Measurements from ENCODE around the gene ANO6. TPM values are rescaled to one million over a fixed set of nuclear protein-coding genes. Genes with fewer than 3 reads are reported as not detected.

ANO6 gene
- total RNA-seq, 2 donors from 2014 or later: 25.3 to 27.0 TPM

DNA sequence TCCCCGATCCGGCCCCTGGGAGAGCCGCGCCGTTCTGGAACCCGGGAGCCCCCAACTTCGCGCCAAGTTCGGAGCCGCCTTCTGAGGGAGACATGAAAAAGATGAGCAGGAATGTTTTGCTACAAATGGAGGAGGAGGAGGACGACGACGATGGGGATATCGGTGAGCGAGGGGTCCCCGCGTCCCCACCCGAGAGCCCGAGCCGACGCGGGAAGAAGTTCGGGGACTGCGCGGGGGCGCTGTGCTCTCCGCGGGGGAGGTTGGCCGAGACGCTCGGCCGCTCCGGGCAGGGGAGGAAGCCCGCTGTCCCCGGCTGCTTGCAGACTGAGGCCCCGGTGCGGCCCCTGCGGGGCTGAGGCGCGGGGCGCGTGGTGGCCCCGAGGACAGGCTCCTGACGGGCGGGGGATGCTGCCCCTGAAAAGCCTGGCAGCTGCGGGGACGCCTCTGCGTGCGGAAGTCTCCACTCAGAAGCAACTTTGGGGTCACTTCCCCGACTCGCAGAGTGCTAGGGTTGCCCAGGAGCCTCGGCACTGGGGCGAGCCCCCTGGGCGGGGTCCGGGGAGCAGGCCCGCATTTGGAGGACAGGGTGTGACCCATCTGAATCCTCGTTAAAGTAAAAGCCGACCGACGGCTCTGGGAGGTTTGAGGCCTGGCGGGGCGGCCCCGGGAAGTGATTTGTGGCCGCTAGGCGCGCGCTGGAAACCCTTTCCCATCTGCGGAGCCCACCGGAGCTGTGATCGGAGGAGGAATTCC lies 511 bp downstream of the ANO6 start:
- Mint-ChIP-seq H3K27ac (peak overlapping the region; percentile 96), H3K4me1 (ENCODE audit: low read depth) (peaks cover 59% of the 10 kb centered on the region), H3K36me3 (ENCODE audit: insufficient read depth in 2 of 2) (peaks cover 0 to 2% of the 10 kb centered on the region in 2 donors), H3K4me3 (peak overlapping the region; percentile 88 to 95), H3K9me3 (no peaks in the 10 kb centered on the region), H3K27me3 (ENCODE audit: low read depth) (no peaks in the 10 kb centered on the region)
- DNase-seq (peak; percentile 62 to 67), ATAC-seq (replicated peaks in 1 of 2) (peak; percentile 61 to 63)

GRCh38 chr12:45216983-45217485 lies 1.1 kb downstream of the ANO6 start:
- H3K4me1 Mint-ChIP-seq (ENCODE audit: low read depth): peaks cover 60% of the 10 kb centered on the region
- ATAC-seq (replicated peaks in 1 of 2) (no peak), DNase-seq (no peak)
- no peaks in the 10 kb centered on the region for H3K27me3 Mint-ChIP-seq (ENCODE audit: low read depth)
- no peaks in the 10 kb centered on the region for H3K9me3 Mint-ChIP-seq
- H3K27ac Mint-ChIP-seq: peak overlapping the region; percentile 96
- H3K4me3 Mint-ChIP-seq: peak overlapping the region; percentile 88 to 95
- H3K36me3 Mint-ChIP-seq (ENCODE audit: insufficient read depth in 2 of 2): peaks cover 0 to 2% of the 10 kb centered on the region in 2 donors

DNA sequence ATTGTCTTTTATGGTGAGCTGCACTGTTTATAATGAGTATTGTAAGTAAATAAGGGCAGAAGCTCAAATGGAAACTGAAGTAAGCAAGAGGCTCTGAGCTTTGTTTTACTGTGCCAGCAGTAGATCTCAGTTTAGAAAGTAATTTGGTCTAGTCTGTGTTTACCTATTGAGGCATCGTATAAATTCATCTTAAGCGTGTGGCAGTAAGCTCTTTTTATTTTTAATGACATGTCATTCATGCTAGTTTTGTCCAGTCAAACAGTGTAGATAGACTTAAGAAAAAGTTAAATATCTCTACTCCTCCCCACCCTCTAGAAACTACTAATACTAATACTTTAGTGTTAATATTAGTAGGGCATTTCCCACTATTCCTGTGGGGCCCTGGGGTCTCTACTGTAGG lies 2.0 kb downstream of the ANO6 start:
- Mint-ChIP-seq H3K4me1 (ENCODE audit: low read depth) (peaks cover 67% of the 10 kb centered on the region), H3K27ac (peak overlapping the region; percentile 19), H3K27me3 (ENCODE audit: low read depth) (no peaks in the 10 kb centered on the region), H3K36me3 (ENCODE audit: insufficient read depth in 2 of 2) (peaks cover 0 to 2% of the 10 kb centered on the region in 2 donors), H3K9me3 (no peaks in the 10 kb centered on the region), H3K4me3 (peak overlapping the region; percentile 88 to 95)
- ATAC-seq (replicated peaks in 1 of 2): no peak
- DNase-seq: no peak

DNA sequence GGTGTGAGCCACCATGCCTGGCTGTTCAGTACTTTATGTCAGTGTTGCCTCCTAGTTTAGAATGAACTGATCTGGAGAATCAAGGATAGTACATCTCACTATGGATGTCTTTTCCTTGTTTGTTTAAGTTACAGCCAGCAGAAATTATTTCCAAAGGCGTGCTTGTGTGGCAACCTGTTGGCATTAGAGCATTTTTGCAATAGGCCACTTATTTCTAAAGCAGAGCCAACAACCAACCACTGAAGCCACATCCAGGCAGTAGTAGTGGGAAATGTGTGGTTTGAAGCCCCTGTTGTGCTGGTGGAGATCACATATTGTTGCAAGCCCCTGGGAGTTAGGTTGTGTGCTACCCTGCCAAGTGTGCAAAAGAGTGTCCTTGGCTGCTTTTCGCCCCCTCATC lies 3.7 kb downstream of the ANO6 start:
- DNase-seq: no peak
- Mint-ChIP-seq H3K27ac (no peak overlapping the region), H3K27me3 (ENCODE audit: low read depth) (no peaks in the 10 kb centered on the region), H3K36me3 (ENCODE audit: insufficient read depth in 2 of 2) (peaks cover 0 to 2% of the 10 kb centered on the region in 2 donors), H3K4me3 (no peak overlapping the region), H3K9me3 (no peaks in the 10 kb centered on the region), H3K4me1 (ENCODE audit: low read depth) (peaks cover 73% of the 10 kb centered on the region)
- no peak for ATAC-seq (replicated peaks in 1 of 2)

GRCh38 chr12:45220363-45220931 lies 4.6 kb downstream of the ANO6 start:
- ATAC-seq (replicated peaks in 1 of 2): no peak
- DNase-seq: no peak
- H3K27me3 Mint-ChIP-seq (ENCODE audit: low read depth): no peaks in the 10 kb centered on the region
- no peaks in the 10 kb centered on the region for H3K9me3 Mint-ChIP-seq
- no peak overlapping the region for H3K27ac Mint-ChIP-seq
- peaks cover 71% of the 10 kb centered on the region for H3K4me1 Mint-ChIP-seq (ENCODE audit: low read depth)
- H3K36me3 Mint-ChIP-seq (ENCODE audit: insufficient read depth in 2 of 2): no peaks in the 10 kb centered on the region
- H3K4me3 Mint-ChIP-seq: no peak overlapping the region

DNA sequence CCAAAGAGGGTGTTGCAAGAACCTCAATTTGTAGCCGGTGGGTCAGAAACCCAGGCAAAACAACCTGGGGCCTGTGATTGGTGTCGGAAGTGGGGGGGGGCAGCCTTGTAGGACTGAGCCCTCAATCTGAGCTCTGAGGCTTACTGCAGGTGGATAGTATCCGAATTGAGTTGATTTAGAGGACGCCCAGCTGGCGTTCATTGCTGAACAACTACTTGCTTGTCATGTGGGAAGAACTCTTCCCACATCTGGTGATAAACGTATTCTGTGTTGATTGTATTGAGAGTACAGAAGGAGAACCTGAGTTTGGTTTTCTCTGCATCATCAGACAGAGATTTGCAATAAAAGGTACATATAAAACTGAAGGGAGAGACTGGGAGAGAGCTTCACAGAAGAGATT lies 5.1 kb downstream of the ANO6 start:
- Mint-ChIP-seq H3K27ac (no peak overlapping the region), H3K4me3 (no peak overlapping the region), H3K9me3 (no peaks in the 10 kb centered on the region), H3K4me1 (ENCODE audit: low read depth) (peaks cover 71% of the 10 kb centered on the region), H3K27me3 (ENCODE audit: low read depth) (no peaks in the 10 kb centered on the region), H3K36me3 (ENCODE audit: insufficient read depth in 2 of 2) (no peaks in the 10 kb centered on the region)
- ATAC-seq (replicated peaks in 1 of 2) (no peak), DNase-seq (no peak)

DNA sequence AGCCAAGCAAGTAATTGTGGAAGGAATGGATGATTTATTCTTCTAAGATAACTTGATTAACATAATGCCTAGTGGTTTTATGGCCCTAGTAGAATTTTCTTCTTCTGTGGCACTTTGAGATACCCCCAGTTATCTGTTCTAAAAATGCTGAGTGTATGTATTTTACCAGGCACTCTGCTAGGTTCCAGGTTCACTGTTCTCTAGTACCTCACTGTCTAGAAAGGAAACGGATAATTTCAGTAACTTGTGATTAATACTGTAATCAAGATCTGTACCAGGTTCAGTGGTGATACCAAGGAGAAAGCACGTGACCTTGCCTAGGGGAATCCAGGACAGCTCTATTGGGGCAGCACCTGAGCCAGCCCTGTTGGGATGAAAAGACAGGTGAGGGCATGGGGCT lies 8.0 kb downstream of the ANO6 start:
- Mint-ChIP-seq H3K27ac (no peak overlapping the region), H3K9me3 (no peaks in the 10 kb centered on the region), H3K36me3 (ENCODE audit: insufficient read depth in 2 of 2) (no peaks in the 10 kb centered on the region), H3K27me3 (ENCODE audit: low read depth) (no peaks in the 10 kb centered on the region), H3K4me3 (no peak overlapping the region), H3K4me1 (ENCODE audit: low read depth) (peaks cover 50% of the 10 kb centered on the region)
- ATAC-seq (replicated peaks in 1 of 2) (peak in 1 of 2 donors; percentile 47), DNase-seq (no peak)

GRCh38 chr12:45224311-45224710 lies 8.4 kb downstream of the ANO6 start:
- DNase-seq: no peak

DNA sequence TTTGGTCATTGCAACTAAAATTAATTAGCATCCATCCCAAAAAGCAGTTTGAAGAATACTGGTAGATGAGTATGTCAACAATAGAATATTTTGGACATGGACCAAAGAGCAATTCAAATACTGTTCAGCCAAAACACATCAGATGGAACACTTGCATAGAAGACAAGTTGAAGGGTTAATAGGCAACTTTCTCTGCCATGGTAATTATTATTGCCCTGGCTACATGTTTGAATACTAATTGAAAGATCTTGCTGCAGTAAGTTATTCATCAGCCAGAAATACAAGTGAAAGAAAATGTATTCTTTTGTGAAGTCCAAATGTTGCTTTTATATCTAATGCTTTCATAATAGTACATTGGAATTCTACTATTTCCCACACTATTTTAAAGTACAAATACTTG lies 10.1 kb downstream of the ANO6 start:
- Mint-ChIP-seq H3K4me3 (no peak overlapping the region), H3K36me3 (ENCODE audit: insufficient read depth in 2 of 2) (no peaks in the 10 kb centered on the region), H3K27ac (no peak overlapping the region), H3K9me3 (no peaks in the 10 kb centered on the region), H3K27me3 (ENCODE audit: low read depth) (no peaks in the 10 kb centered on the region), H3K4me1 (ENCODE audit: low read depth) (peaks cover 31% of the 10 kb centered on the region)
- ATAC-seq (replicated peaks in 1 of 2) (no peak), DNase-seq (no peak)

More at GRCh38 chr12:45224311-45224710, 8.4 kb downstream of the ANO6 start:
- H3K4me3 Mint-ChIP-seq: no peak overlapping the region
- H3K9me3 Mint-ChIP-seq: no peaks in the 10 kb centered on the region
- no peaks in the 10 kb centered on the region for H3K36me3 Mint-ChIP-seq (ENCODE audit: insufficient read depth in 2 of 2)
- ATAC-seq (replicated peaks in 1 of 2): no peak
- peaks cover 47% of the 10 kb centered on the region for H3K4me1 Mint-ChIP-seq (ENCODE audit: low read depth)
- peak overlapping the region; percentile 40 for H3K27ac Mint-ChIP-seq
- H3K27me3 Mint-ChIP-seq (ENCODE audit: low read depth): no peaks in the 10 kb centered on the region

GRCh38 chr12:45227316-45228067 lies 11.6 kb downstream of the ANO6 start:
- no peaks in the 10 kb centered on the region for H3K36me3 Mint-ChIP-seq (ENCODE audit: insufficient read depth in 2 of 2)
- no peak for DNase-seq
- no peak overlapping the region for H3K4me3 Mint-ChIP-seq
- no peak for ATAC-seq (replicated peaks in 1 of 2)
- H3K27ac Mint-ChIP-seq: no peak overlapping the region
- no peaks in the 10 kb centered on the region for H3K27me3 Mint-ChIP-seq (ENCODE audit: low read depth)
- H3K4me1 Mint-ChIP-seq (ENCODE audit: low read depth): peaks cover 35% of the 10 kb centered on the region
- no peaks in the 10 kb centered on the region for H3K9me3 Mint-ChIP-seq

DNA sequence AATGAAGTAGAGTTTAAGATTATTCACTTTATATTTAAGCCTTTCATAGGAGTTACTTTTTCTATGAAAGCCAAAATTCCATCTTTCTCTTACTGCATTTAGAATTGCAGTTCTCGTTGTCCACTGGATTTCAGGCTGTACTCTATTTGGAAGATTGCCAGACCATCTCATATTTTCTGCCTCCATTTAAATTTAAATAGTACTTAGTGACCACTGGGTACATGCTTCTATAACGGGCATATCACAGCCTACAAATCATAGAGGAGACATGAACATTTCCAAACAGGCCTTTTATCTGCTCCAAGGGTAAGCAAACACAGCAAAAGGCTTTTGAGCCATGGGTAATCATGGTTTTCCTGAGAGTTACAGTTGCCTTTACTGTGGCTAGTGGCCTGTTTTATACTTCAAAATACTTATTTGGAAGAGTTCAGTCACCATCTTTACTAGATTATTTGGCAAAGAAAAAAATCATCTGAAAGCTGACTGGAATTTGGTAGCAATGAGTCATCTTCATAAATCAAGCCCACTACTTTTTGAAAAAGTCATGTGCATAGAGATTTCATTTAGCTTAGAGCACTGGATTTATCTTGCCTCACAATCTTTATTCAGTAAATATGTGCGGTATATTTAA lies 15.7 kb downstream of the ANO6 start:
- DNase-seq (no peak), ATAC-seq (replicated peaks in 1 of 2) (no peak)
- Mint-ChIP-seq H3K4me3 (no peak overlapping the region), H3K27ac (peak overlapping the region; percentile 39), H3K36me3 (ENCODE audit: insufficient read depth in 2 of 2) (no peaks in the 10 kb centered on the region), H3K9me3 (no peaks in the 10 kb centered on the region), H3K4me1 (ENCODE audit: low read depth) (peaks cover 50% of the 10 kb centered on the region), H3K27me3 (ENCODE audit: low read depth) (no peaks in the 10 kb centered on the region)

GRCh38 chr12:45232146-45232755 lies 16.4 kb downstream of the ANO6 start:
- no peak for DNase-seq
- Mint-ChIP-seq H3K4me3 (peak overlapping the region in 1 of 2 donors; percentile 57), H3K4me1 (ENCODE audit: low read depth) (peaks cover 55% of the 10 kb centered on the region), H3K9me3 (no peaks in the 10 kb centered on the region), H3K27ac (peak overlapping the region; percentile 58), H3K36me3 (ENCODE audit: insufficient read depth in 2 of 2) (no peaks in the 10 kb centered on the region), H3K27me3 (ENCODE audit: low read depth) (no peaks in the 10 kb centered on the region)
- ATAC-seq (replicated peaks in 1 of 2): no peak
